ENCODE results near the gene LCE1D. TPM values are rescaled to one million over a fixed set of nuclear protein-coding genes. Genes with fewer than 3 reads are reported as not detected.

Gene LCE1D, protein sequence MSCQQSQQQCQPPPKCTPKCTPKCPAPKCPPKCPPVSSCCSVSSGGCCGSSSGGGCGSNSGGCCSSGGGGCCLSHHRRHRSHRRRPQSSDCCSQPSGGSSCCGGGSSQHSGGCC
- total RNA-seq (2021; ENCODE audit: unreplicated experiment) (not detected), Bru-seq, nascent RNA (not detected), BruChase-seq, experiment 1, labeled RNA remaining after a 2-hour chase (not detected), BruChase-seq, experiment 2, labeled RNA remaining after a 6-hour chase (not detected)
- not detected for polyA plus RNA-seq (2012; ENCODE audit: insufficient read length)
- long read RNA-seq, result 0 reads

DNA sequence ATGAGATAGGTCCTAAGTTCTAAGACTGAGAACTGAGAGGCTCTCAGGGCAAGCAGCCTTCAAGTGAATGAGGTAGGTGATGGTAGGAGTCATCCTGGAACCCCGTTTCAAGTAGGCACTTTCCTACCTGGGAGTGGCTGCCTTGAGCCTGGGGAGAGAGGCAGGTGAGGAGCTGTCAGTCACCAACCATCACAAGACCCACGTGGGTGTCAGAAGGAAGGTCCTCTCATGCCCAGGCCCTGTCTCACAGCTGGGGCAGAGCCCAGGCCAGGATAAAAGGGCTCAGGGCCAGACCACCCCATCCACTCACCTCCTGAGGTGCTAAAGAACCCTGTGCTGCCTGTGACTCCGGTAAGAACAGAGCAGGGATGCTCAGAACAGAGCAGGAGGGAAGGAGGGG, at the start of gene LCE1D:
Gene LCE1D, plus strand, starts transcription at position 301 of the 400 bp plus-strand sequence. CDS start 1,074 bp downstream, outside the sequence.
- in situ Hi-C loops (cut with HindIII; ENCODE audit: low pct_unique_long_range_greater_than_20kb, low sequenced_read_pairs), result no loop called here
- POLR2A ChIA-PET, result interaction anchor here (0.6 kb wide), 1 partner anchor 943 kb away, joined by 19 read pairs; no protein-coding TSS in a partner anchor
- H3K4me3 ChIP-seq (ENCODE audit: low read depth in 2 of 2, low read length in 2 of 2), result no peak within 1 kb of the TSS
- intact Hi-C loops (cut with micrococcal nuclease; ENCODE audit: unreplicated experiment), result no loop called here
- CTCF ChIA-PET, result no interaction called here
- DNase-seq (ENCODE audit: low read depth, low spot score) (no peak), ATAC-seq (no peak)
- no peaks in the 10 kb centered on the region for H3K9me3 ChIP-seq (ENCODE audit: control insufficient read depth, insufficient read depth, low read depth, low read length)
- no peaks in the 10 kb centered on the region for H3K4me1 ChIP-seq (ENCODE audit: control insufficient read depth, insufficient read depth, low read length)
- no peak within 1 kb of the TSS for H3K27ac ChIP-seq (ENCODE audit: low read length)
- H3K27me3 ChIP-seq (ENCODE audit: control insufficient read depth, insufficient read depth, low read length), result peaks cover 2% of the 10 kb centered on the region; the same call in 1 of the 2 replicates
- no peaks in the 10 kb centered on the region for H3K36me3 ChIP-seq (ENCODE audit: control insufficient read depth, insufficient read depth, low read length)
- BruUV-seq (replicated peaks), result no TSS peak
- TF ChIP-seq TCF7L2 (IDR thresholded peaks at IDR 0.05; ENCODE audit: low read depth, low read length) (no peak), SIN3A (IDR thresholded peaks at IDR 0.05; ENCODE audit: borderline replicate concordance, insufficient read depth, low read depth, low read length) (no peak), POLR2AphosphoS5 (IDR thresholded peaks at IDR 0.05; ENCODE audit: low read depth, low read length) (no peak)
- TF ChIP-seq, protein P1, sequence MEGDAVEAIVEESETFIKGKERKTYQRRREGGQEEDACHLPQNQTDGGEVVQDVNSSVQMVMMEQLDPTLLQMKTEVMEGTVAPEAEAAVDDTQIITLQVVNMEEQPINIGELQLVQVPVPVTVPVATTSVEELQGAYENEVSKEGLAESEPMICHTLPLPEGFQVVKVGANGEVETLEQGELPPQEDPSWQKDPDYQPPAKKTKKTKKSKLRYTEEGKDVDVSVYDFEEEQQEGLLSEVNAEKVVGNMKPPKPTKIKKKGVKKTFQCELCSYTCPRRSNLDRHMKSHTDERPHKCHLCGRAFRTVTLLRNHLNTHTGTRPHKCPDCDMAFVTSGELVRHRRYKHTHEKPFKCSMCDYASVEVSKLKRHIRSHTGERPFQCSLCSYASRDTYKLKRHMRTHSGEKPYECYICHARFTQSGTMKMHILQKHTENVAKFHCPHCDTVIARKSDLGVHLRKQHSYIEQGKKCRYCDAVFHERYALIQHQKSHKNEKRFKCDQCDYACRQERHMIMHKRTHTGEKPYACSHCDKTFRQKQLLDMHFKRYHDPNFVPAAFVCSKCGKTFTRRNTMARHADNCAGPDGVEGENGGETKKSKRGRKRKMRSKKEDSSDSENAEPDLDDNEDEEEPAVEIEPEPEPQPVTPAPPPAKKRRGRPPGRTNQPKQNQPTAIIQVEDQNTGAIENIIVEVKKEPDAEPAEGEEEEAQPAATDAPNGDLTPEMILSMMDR (IDR thresholded peaks at IDR 0.05), result no peak
- TF ChIP-seq, protein P2, sequence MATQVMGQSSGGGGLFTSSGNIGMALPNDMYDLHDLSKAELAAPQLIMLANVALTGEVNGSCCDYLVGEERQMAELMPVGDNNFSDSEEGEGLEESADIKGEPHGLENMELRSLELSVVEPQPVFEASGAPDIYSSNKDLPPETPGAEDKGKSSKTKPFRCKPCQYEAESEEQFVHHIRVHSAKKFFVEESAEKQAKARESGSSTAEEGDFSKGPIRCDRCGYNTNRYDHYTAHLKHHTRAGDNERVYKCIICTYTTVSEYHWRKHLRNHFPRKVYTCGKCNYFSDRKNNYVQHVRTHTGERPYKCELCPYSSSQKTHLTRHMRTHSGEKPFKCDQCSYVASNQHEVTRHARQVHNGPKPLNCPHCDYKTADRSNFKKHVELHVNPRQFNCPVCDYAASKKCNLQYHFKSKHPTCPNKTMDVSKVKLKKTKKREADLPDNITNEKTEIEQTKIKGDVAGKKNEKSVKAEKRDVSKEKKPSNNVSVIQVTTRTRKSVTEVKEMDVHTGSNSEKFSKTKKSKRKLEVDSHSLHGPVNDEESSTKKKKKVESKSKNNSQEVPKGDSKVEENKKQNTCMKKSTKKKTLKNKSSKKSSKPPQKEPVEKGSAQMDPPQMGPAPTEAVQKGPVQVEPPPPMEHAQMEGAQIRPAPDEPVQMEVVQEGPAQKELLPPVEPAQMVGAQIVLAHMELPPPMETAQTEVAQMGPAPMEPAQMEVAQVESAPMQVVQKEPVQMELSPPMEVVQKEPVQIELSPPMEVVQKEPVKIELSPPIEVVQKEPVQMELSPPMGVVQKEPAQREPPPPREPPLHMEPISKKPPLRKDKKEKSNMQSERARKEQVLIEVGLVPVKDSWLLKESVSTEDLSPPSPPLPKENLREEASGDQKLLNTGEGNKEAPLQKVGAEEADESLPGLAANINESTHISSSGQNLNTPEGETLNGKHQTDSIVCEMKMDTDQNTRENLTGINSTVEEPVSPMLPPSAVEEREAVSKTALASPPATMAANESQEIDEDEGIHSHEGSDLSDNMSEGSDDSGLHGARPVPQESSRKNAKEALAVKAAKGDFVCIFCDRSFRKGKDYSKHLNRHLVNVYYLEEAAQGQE (IDR thresholded peaks at IDR 0.05; ENCODE audit: insufficient read depth in 1 of 2, low read depth in 2 of 2, low read length in 1 of 2), result no peak

DNA sequence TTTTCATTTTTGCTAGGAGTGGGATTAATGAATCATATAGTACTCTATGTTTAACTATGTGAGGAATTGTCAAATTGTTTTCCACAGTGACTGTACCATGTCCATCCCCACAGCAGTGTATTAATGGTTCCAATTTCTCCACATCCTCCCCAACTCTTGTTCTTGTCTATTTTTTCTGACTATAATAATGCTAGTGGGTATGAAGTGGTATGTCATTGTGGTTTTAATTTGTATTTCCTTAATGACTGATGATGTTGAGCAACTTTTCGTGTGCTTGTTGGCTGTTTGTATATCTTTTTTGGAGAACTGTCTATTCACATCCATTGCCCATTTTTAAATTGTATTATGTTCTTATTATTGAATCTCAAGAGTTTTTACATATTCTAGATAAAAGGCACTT, 48.7 kb upstream of the LCE1D start:
- Histone ChIP-seq H3K27me3 (ENCODE audit: control insufficient read depth, insufficient read depth, low read length) (no peaks in the 10 kb centered on the region; the same call in 1 of the 2 replicates), H3K4me3 (ENCODE audit: low read depth in 2 of 2, low read length in 2 of 2) (no peak overlapping the region), H3K9me3 (ENCODE audit: control insufficient read depth, insufficient read depth, low read depth, low read length) (no peaks in the 10 kb centered on the region), H3K36me3 (ENCODE audit: control insufficient read depth, insufficient read depth, low read length) (no peaks in the 10 kb centered on the region), H3K27ac (ENCODE audit: low read length) (no peak overlapping the region), H3K4me1 (ENCODE audit: control insufficient read depth, insufficient read depth, low read length) (no peaks in the 10 kb centered on the region)
- no TSS peak for BruUV-seq (replicated peaks)
- in situ Hi-C loops (cut with HindIII; ENCODE audit: low pct_unique_long_range_greater_than_20kb, low sequenced_read_pairs), result no loop called here
- CTCF ChIA-PET, result no interaction called here
- intact Hi-C loops (cut with micrococcal nuclease; ENCODE audit: unreplicated experiment), result no loop called here
- ATAC-seq (no peak), DNase-seq (ENCODE audit: low read depth, low spot score) (no peak)
- POLR2A ChIA-PET, result no interaction called here
- TF ChIP-seq, protein P2 (IDR thresholded peaks at IDR 0.05; ENCODE audit: insufficient read depth in 1 of 2, low read depth in 2 of 2, low read length in 1 of 2), result no peak
- TF ChIP-seq SIN3A (IDR thresholded peaks at IDR 0.05; ENCODE audit: borderline replicate concordance, insufficient read depth, low read depth, low read length) (no peak), POLR2AphosphoS5 (IDR thresholded peaks at IDR 0.05; ENCODE audit: low read depth, low read length) (no peak), TCF7L2 (IDR thresholded peaks at IDR 0.05; ENCODE audit: low read depth, low read length) (no peak)
- TF ChIP-seq, protein P1 (IDR thresholded peaks at IDR 0.05), result no peak
